Measurements from ENCODE around the gene MALT1.

The MALT1 gene

DNA sequence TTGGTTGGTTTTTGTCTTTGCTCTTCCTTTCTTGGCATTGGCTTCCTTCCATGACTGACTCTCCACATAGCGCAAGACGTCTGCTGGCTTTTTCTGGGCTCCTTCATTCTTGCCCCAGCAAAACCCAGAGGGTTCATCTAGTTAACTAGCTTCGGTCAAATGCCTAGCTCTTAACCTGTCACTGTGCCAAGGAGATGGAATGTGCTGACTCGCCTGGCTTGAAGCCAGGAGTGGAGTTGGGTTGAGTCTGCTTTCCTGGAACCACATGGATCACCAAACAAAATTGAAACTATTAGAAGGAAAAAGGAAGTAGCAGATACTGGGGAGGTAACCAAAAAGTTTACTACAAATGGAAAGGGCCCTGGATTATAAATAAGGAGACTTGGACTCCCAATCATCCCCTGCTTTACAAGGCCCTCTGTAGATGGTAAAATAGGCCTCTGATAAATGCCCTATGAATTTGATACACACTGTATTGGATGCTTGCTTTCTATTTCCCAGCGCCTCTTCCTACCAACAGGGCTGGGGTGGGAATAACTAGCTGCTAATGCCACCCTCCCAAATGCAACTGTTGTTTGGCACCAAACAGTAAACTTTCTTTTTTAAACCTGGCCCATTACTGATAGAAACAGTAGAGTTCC is 11.3 kb downstream of the MALT1 start:
- in situ Hi-C loops (cut with HindIII; ENCODE audit: low sequenced_read_pairs) = no loop called here
- DNase-seq (ENCODE audit: low read depth) = peak; percentile 82
- TF ChIP-seq, protein P1, sequence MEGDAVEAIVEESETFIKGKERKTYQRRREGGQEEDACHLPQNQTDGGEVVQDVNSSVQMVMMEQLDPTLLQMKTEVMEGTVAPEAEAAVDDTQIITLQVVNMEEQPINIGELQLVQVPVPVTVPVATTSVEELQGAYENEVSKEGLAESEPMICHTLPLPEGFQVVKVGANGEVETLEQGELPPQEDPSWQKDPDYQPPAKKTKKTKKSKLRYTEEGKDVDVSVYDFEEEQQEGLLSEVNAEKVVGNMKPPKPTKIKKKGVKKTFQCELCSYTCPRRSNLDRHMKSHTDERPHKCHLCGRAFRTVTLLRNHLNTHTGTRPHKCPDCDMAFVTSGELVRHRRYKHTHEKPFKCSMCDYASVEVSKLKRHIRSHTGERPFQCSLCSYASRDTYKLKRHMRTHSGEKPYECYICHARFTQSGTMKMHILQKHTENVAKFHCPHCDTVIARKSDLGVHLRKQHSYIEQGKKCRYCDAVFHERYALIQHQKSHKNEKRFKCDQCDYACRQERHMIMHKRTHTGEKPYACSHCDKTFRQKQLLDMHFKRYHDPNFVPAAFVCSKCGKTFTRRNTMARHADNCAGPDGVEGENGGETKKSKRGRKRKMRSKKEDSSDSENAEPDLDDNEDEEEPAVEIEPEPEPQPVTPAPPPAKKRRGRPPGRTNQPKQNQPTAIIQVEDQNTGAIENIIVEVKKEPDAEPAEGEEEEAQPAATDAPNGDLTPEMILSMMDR (IDR thresholded peaks at IDR 0.05; ENCODE audit: low read depth, low read length, missing control alignments) = no peak
- no peak overlapping the region for H3K4me3 ChIP-seq (ENCODE audit: low read depth, low read length)

DNA sequence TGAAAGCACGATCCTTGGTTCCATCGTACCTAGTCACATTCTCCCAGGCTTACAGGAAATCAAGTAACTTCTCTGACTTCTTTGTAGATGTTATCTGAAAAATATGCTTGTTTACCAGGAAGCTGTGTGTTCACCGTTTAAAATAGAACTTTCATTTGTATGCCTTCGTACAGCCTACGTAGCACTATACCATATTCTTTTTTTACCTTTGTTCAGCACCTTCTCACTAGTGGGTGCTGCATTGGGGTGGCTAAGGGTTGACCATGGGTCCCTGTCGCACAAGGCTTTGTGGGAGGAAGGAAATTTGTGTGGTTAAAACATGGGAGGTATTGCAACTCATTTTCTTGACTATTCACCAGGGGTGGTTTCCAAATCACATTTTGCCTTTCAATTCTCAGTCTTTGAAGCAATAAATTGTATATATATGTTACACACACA is 16.6 kb downstream of the MALT1 start:
- in situ Hi-C loops (cut with HindIII; ENCODE audit: low sequenced_read_pairs) = no loop called here
- H3K4me3 ChIP-seq (ENCODE audit: low read depth, low read length) = no peak overlapping the region
- TF ChIP-seq, protein P1 (IDR thresholded peaks at IDR 0.05; ENCODE audit: low read depth, low read length, missing control alignments) = no peak
- no peak for DNase-seq (ENCODE audit: low read depth)

DNA sequence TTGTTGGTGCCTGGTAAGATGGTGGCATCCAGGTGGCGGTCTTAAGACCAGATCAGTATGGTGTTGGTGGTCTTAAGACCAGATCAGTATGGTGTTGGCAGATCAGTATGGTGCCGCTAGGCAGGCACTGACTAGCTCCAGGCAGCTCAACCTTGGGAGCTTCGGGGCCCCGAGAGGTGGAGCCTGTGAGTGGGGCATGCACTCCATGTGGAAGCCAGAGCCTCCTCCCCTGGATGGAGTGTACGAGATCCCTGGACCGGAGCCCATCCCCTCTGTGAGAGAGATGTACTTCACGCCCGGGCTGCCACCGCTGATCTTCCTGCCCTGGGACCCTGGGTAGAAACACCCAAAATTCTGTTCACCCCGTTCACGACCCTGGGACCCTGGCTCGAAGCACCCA is 19.0 kb downstream of the MALT1 start:
- no peak for DNase-seq (ENCODE audit: low read depth)
- no peak overlapping the region for H3K4me3 ChIP-seq (ENCODE audit: low read depth, low read length)
- in situ Hi-C loops (cut with HindIII; ENCODE audit: low sequenced_read_pairs) = no loop called here
- TF ChIP-seq, protein P1 (IDR thresholded peaks at IDR 0.05; ENCODE audit: low read depth, low read length, missing control alignments) = no peak

GRCh38 chr18:58691256-58691655 is 20.0 kb downstream of the MALT1 start:
- in situ Hi-C loops (cut with HindIII; ENCODE audit: low sequenced_read_pairs) = no loop called here

DNA sequence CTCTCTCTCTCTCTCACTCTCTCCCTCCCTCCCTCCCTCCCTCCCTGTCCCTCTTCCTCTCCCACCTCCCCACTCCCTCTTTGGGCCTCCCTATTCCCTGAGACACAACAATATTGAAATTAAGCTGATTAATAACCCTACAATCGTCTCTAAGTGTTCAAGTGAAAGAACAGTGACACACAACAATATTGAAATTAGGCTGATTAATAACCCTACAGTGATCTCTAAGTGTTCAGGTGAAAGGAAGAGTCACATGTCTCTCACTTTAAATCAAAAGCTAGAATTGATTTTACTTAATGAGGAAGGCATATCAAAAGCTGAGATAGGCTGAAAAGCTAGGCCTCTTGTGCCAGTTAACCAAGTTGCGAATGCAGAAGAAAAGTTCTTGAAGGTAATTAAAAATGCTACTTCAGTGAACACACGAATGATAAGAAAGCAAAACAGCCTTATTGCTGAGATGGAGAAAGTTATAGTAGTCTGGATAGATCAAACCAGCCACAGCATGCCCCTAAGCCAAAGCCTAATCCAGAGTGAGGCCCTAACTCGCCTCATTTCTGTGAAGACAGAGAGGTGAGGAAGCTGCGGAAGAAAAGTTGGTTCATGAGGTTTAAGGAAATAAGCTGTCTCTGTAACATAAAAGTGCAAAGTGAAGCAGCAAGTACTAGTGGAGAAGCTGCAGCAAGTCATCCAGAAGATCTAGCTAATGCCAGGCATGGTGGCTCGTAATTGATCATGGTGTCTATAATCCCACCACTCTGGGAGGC is 21.3 kb downstream of the MALT1 start:
- H3K4me3 ChIP-seq (ENCODE audit: low read depth, low read length) = no peak overlapping the region
- TF ChIP-seq, protein P1 (IDR thresholded peaks at IDR 0.05; ENCODE audit: low read depth, low read length, missing control alignments) = no peak
- in situ Hi-C loops (cut with HindIII; ENCODE audit: low sequenced_read_pairs) = no loop called here
- DNase-seq (ENCODE audit: low read depth) = no peak

More at GRCh38 chr18:58691256-58691655, 20.0 kb downstream of the MALT1 start:
- TF ChIP-seq, protein P1 (IDR thresholded peaks at IDR 0.05; ENCODE audit: low read depth, low read length, missing control alignments) = no peak
- DNase-seq (ENCODE audit: low read depth) = peak; percentile 24
- H3K4me3 ChIP-seq (ENCODE audit: low read depth, low read length) = no peak overlapping the region

DNA sequence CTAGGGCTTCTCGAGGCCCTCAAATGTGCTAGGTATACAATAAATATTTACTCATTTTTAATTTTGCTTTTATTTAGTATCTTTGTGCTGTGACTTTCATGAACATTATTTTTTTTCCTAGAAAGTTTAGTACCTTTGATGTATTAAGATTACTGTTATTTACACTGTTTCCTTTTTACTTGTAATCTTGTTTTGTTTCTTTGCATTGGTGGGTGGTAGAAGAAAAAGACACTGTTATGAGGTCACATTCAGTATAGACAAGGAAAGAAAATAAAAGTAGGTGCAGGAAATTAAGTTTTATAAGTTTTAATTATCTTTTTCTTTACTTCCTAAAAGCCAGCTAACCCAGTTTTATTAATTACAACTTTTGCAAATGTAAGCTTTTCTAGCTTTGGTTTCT is 23.0 kb downstream of the MALT1 start:
- H3K4me3 ChIP-seq (ENCODE audit: low read depth, low read length) = no peak overlapping the region
- DNase-seq (ENCODE audit: low read depth) = no peak
- TF ChIP-seq, protein P1 (IDR thresholded peaks at IDR 0.05; ENCODE audit: low read depth, low read length, missing control alignments) = no peak
- in situ Hi-C loops (cut with HindIII; ENCODE audit: low sequenced_read_pairs) = no loop called here

Measured in astrocyte of the cerebellum (primary cell).